ENCODE data around the gene RASSF4.

GRCh38 chr10:44956717-44957706, 2.6 kb upstream of the RASSF4 start:
- TF ChIP-seq CTCF (IDR thresholded peaks at IDR 0.05) (no peak), EP300 (IDR thresholded peaks at IDR 0.05) (no peak), POLR2A (IDR thresholded peaks at IDR 0.05; ENCODE audit: low read depth) (no peak), POLR2AphosphoS5 (IDR thresholded peaks at IDR 0.05) (no peak)
